Body of pancreas (tissue), 4 donors: ENCODE measurements around the gene LURAP1L.

Experiments used
- CTCF ChIP-seq, 7 experiments: fragments of 450-650 bp in 4 of 7; fragments of 200-600 bp in 3 of 7; sonication (generic) in 3 of 7; IDR thresholded peaks; one replicate each; pipeline ENCODE4 v1.5.1; 2016 to 2019; ENCODE audit warnings: antibody characterized with exemption in 7 of 7
- POLR2A ChIP-seq, 3 donors: fragments of 450-650 bp; IDR thresholded peaks; one replicate each; pipeline ENCODE4 v1.6.1; 2016; ENCODE audit warnings: antibody characterized with exemption in 3 of 3, mild to moderate bottlenecking in 2 of 3

GRCh38 chr9:12813960-12814876 lies 39.4 kb downstream of the LURAP1L start:
- TF ChIP-seq CTCF (IDR thresholded peaks at IDR 0.05) (peak in 5 of 7 experiments; percentile 12 to 77 (median 63)), POLR2A (IDR thresholded peaks at IDR 0.05) (peak in 1 of 3 donors; percentile 24)
